ENCODE data around the gene HOXD12. TPM values are rescaled to one million over a fixed set of nuclear protein-coding genes. Genes with fewer than 3 reads are reported as not detected.
A peak's percentile ranks its signal among the peaks of the same experiment; 100 is the strongest.

The HOXD12 gene
- polyA plus RNA-seq, 1 experiment, result not detected

DNA sequence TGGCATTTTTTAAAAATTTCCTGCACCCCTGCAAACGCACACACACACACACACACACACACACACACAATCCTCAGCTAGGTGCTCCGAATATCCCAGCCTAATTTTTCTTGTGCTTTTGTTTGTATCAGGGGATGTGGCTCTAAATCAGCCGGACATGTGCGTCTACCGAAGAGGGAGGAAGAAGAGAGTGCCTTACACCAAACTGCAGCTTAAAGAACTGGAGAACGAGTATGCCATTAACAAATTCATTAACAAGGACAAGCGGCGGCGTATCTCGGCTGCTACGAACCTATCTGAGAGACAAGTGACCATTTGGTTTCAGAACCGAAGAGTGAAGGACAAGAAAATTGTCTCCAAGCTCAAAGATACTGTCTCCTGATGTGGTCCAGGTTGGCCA is 5.2 kb upstream of the HOXD12 start:
- POLR2A ChIA-PET, result no interaction called here
- TF ChIP-seq, protein P1, sequence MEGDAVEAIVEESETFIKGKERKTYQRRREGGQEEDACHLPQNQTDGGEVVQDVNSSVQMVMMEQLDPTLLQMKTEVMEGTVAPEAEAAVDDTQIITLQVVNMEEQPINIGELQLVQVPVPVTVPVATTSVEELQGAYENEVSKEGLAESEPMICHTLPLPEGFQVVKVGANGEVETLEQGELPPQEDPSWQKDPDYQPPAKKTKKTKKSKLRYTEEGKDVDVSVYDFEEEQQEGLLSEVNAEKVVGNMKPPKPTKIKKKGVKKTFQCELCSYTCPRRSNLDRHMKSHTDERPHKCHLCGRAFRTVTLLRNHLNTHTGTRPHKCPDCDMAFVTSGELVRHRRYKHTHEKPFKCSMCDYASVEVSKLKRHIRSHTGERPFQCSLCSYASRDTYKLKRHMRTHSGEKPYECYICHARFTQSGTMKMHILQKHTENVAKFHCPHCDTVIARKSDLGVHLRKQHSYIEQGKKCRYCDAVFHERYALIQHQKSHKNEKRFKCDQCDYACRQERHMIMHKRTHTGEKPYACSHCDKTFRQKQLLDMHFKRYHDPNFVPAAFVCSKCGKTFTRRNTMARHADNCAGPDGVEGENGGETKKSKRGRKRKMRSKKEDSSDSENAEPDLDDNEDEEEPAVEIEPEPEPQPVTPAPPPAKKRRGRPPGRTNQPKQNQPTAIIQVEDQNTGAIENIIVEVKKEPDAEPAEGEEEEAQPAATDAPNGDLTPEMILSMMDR (IDR thresholded peaks at IDR 0.05; ENCODE audit: insufficient read depth, low read depth, low read length), result no peak
- Histone ChIP-seq H3K4me3 (ENCODE audit: low read depth, low read length) (no peak overlapping the region), H3K36me3 (ENCODE audit: control insufficient read depth, insufficient read depth, low read length) (no peaks in the 10 kb centered on the region), H3K27me3 (ENCODE audit: control insufficient read depth, insufficient read depth, low read length) (peaks cover 39% of the 10 kb centered on the region)
- DNase-seq (ENCODE audit: low read depth), result no peak
- CTCF ChIA-PET, result interaction anchor here (0.6 to 4.6 kb wide), 2 partner anchors 408 to 728 kb away, joined by 3 to 43 read pairs; no protein-coding TSS in a partner anchor

DNA sequence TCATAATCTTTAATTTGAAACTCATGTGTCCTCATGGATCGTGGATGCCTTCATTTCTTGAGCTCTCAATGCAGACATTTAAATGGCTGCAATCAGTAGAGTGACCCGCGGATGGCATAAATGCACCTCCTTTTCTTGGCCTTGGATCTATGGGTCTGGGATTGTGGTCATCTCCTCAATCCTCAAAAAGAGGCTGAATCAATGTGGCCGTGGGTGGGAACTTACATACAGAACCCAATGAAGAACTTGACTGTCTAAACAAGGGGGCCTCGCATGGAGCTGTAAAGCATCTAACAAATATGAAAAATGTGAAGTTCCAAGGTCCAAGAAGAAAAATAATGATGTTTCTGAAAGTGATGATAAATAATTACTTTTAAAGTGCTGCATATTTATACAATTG is 4.2 kb upstream of the HOXD12 start:
- DNase-seq (ENCODE audit: low read depth), result no peak
- ChIA-PET CTCF (interaction anchor here (0.8 to 4.6 kb wide), 6 partner anchors 9 to 844 kb away, joined by 3 to 48 read pairs (median 32); partner anchors contain the start of gene EVX2), POLR2A (no interaction called here)
- TF ChIP-seq, protein P1 (IDR thresholded peaks at IDR 0.05; ENCODE audit: insufficient read depth, low read depth, low read length), result no peak
- Histone ChIP-seq H3K27me3 (ENCODE audit: control insufficient read depth, insufficient read depth, low read length) (peaks cover 34% of the 10 kb centered on the region), H3K36me3 (ENCODE audit: control insufficient read depth, insufficient read depth, low read length) (no peaks in the 10 kb centered on the region), H3K4me3 (ENCODE audit: low read depth, low read length) (no peak overlapping the region)

GRCh38 chr2:176096243-176096985 is 3.2 kb upstream of the HOXD12 start:
- Histone ChIP-seq H3K36me3 (ENCODE audit: control insufficient read depth, insufficient read depth, low read length) (no peaks in the 10 kb centered on the region), H3K27me3 (ENCODE audit: control insufficient read depth, insufficient read depth, low read length) (peaks cover 28% of the 10 kb centered on the region), H3K4me3 (ENCODE audit: low read depth, low read length) (peak overlapping the region; percentile 52)
- ChIA-PET POLR2A (interaction anchor here (0.6 kb wide), 1 partner anchor 959 kb away, joined by 3 read pairs; no protein-coding TSS in a partner anchor), CTCF (interaction anchor here (0.7 to 4.6 kb wide), 17 partner anchors 9 to 1399 kb away, joined by 3 to 48 read pairs (median 5); partner anchors contain the start of genes EVX2 and HOXD9)
- TF ChIP-seq, protein P1 (IDR thresholded peaks at IDR 0.05; ENCODE audit: insufficient read depth, low read depth, low read length), result no peak
- DNase-seq (ENCODE audit: low read depth), result no peak

GRCh38 chr2:176096986-176097819 is 2.4 kb upstream of the HOXD12 start:
- ChIA-PET CTCF (interaction anchor here (0.7 to 4.6 kb wide), 30 partner anchors 8 to 1400 kb away, joined by 3 to 48 read pairs (median 4); partner anchors contain the start of genes EVX2 and HOXD9), POLR2A (no interaction called here)
- H3K4me3 ChIP-seq (ENCODE audit: low read depth, low read length), result peak overlapping the region; percentile 52
- H3K27me3 ChIP-seq (ENCODE audit: control insufficient read depth, insufficient read depth, low read length), result peaks cover 27% of the 10 kb centered on the region
- H3K36me3 ChIP-seq (ENCODE audit: control insufficient read depth, insufficient read depth, low read length), result no peaks in the 10 kb centered on the region
- DNase-seq (ENCODE audit: low read depth), result no peak
- TF ChIP-seq, protein P1 (IDR thresholded peaks at IDR 0.05; ENCODE audit: insufficient read depth, low read depth, low read length), result peak; percentile 94
